ENCODE measurements around the gene TRPV2. TPM values are rescaled to one million over a fixed set of nuclear protein-coding genes. Genes with fewer than 3 reads are reported as not detected.

Gene TRPV2
- total and polyA plus RNA-seq, 9 of the 15 experiments (the other 6 are each of a cell fraction or from before 2014, with no cell fraction given) = 10.0 to 97.5 (median 30.3) TPM

- ATAC-seq = no peak
- intact Hi-C loops (cut with micrococcal nuclease) = no loop called here
- H3K27ac ChIP-seq (ENCODE audit: extremely low read depth, low read depth, low read length) = no peak overlapping the region
- H3K79me2 ChIP-seq (ENCODE audit: control insufficient read depth, insufficient read depth, low read length) = peaks cover 38% of the 10 kb centered on the region
- POLR2A ChIA-PET = interaction anchor here (0.7 to 1.0 kb wide), 2 partner anchors 11 to 53 kb away, joined by 3 to 5 read pairs; no protein-coding TSS in a partner anchor
- no peak for DNase-seq (ENCODE audit: extremely low read depth in 1 of 4, low spot score in 3 of 4)
- H3K9me3 ChIP-seq (replicated peaks; ENCODE audit: control insufficient read depth, insufficient read depth, low read depth, low read length) = no peaks in the 10 kb centered on the region
- H4K20me1 ChIP-seq (replicated peaks; ENCODE audit: control insufficient read depth, insufficient read depth, low read length) = peaks cover 18% of the 10 kb centered on the region
- H3K36me3 ChIP-seq (ENCODE audit: control insufficient read depth, insufficient read depth, low read length) = peaks cover 35% of the 10 kb centered on the region
- no TSS peak for BruUV-seq (replicated peaks)
- 57% methylated on average over 1 of the region's 2 CpGs for WGBS (ENCODE audit: insufficient coverage, low coverage, missing lambda C conversion rate)
- in situ Hi-C loops (cut with MboI) = no loop called here
- no peak overlapping the region for H2AFZ ChIP-seq (ENCODE audit: low read depth, low read length)
- FAIRE-seq = no peak
- peak overlapping the region in 1 of 2 experiments; percentile 21; a peak in 1 of 4 replicates for H3K9ac ChIP-seq (ENCODE audit: insufficient read depth in 1 of 2, low read depth in 2 of 2, low read length in 2 of 2)
- H3K4me2 ChIP-seq (ENCODE audit: insufficient read depth, low read length) = no peak overlapping the region
- no peaks in the 10 kb centered on the region for H3K9me1 ChIP-seq (ENCODE audit: control insufficient read depth, insufficient read depth, low read length)
- no peak overlapping the region for H3K4me3 ChIP-seq
- H3K4me1 ChIP-seq (replicated peaks in 1 of 2; ENCODE audit: control insufficient read depth in 2 of 2, insufficient read depth in 2 of 2, low read length in 2 of 2) = peaks cover 18 to 20% of the 10 kb centered on the region in 2 experiments
- no peaks in the 10 kb centered on the region for H3K27me3 ChIP-seq (ENCODE audit: control insufficient read depth in 2 of 2, insufficient read depth in 2 of 2, low read length in 2 of 2)
- CTCF ChIA-PET (ENCODE audit: low intra/inter-chr PET ratio) = no interaction called here
- TF ChIP-seq, protein P1, sequence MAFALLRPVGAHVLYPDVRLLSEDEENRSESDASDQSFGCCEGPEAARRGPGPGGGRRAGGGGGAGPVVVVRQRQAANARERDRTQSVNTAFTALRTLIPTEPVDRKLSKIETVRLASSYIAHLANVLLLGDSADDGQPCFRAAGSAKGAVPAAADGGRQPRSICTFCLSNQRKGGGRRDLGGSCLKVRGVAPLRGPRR (CRISPR knock-in tag; IDR thresholded peaks at IDR 0.05) = no peak
- TF ChIP-seq SP2 (IDR thresholded peaks at IDR 0.05; ENCODE audit: extremely low read depth, low read depth, low read length, poor library complexity, severe bottlenecking) (no peak), ZKSCAN3 (CRISPR knock-in tag; IDR thresholded peaks at IDR 0.05) (no peak), C11orf30 (IDR thresholded peaks at IDR 0.05; ENCODE audit: low read depth) (no peak), RBM17 (IDR thresholded peaks at IDR 0.05; ENCODE audit: borderline replicate concordance, low read depth, low read length) (no peak), SMARCA4 (IDR thresholded peaks at IDR 0.05) (no peak), ZNF316 (IDR thresholded peaks at IDR 0.05) (no peak), ZNF77 (CRISPR knock-in tag; IDR thresholded peaks at IDR 0.05) (no peak), ETV6 (IDR thresholded peaks at IDR 0.05; ENCODE audit: borderline replicate concordance in 1 of 2, low read depth in 2 of 2, low read length in 1 of 2) (no peak), ETV6 (CRISPR knock-in tag; IDR thresholded peaks at IDR 0.05; ENCODE audit: borderline replicate concordance) (no peak), COPS2 (conservative IDR thresholded peaks at IDR 0.05) (no peak), SRSF9 (IDR thresholded peaks at IDR 0.05; ENCODE audit: borderline replicate concordance, low read depth, low read length) (no peak)
- TF ChIP-seq, protein P2, sequence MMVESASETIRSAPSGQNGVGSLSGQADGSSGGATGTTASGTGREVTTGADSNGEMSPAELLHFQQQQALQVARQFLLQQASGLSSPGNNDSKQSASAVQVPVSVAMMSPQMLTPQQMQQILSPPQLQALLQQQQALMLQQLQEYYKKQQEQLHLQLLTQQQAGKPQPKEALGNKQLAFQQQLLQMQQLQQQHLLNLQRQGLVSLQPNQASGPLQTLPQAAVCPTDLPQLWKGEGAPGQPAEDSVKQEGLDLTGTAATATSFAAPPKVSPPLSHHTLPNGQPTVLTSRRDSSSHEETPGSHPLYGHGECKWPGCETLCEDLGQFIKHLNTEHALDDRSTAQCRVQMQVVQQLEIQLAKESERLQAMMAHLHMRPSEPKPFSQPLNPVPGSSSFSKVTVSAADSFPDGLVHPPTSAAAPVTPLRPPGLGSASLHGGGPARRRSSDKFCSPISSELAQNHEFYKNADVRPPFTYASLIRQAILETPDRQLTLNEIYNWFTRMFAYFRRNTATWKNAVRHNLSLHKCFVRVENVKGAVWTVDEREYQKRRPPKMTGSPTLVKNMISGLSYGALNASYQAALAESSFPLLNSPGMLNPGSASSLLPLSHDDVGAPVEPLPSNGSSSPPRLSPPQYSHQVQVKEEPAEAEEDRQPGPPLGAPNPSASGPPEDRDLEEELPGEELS (CRISPR knock-in tag; IDR thresholded peaks at IDR 0.05; ENCODE audit: borderline replicate concordance) = no peak
- TF ChIP-seq, protein P3, sequence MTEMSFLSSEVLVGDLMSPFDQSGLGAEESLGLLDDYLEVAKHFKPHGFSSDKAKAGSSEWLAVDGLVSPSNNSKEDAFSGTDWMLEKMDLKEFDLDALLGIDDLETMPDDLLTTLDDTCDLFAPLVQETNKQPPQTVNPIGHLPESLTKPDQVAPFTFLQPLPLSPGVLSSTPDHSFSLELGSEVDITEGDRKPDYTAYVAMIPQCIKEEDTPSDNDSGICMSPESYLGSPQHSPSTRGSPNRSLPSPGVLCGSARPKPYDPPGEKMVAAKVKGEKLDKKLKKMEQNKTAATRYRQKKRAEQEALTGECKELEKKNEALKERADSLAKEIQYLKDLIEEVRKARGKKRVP (CRISPR knock-in tag; IDR thresholded peaks at IDR 0.05) = no peak
- TF ChIP-seq, protein P4, sequence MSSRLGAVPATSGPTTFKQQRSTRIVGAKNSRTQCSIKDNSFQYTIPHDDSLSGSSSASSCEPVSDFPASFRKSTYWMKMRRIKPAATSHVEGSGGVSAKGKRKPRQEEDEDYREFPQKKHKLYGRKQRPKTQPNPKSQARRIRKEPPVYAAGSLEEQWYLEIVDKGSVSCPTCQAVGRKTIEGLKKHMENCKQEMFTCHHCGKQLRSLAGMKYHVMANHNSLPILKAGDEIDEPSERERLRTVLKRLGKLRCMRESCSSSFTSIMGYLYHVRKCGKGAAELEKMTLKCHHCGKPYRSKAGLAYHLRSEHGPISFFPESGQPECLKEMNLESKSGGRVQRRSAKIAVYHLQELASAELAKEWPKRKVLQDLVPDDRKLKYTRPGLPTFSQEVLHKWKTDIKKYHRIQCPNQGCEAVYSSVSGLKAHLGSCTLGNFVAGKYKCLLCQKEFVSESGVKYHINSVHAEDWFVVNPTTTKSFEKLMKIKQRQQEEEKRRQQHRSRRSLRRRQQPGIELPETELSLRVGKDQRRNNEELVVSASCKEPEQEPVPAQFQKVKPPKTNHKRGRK (tag; IDR thresholded peaks at IDR 0.05) = no peak
- TF ChIP-seq, protein P5, sequence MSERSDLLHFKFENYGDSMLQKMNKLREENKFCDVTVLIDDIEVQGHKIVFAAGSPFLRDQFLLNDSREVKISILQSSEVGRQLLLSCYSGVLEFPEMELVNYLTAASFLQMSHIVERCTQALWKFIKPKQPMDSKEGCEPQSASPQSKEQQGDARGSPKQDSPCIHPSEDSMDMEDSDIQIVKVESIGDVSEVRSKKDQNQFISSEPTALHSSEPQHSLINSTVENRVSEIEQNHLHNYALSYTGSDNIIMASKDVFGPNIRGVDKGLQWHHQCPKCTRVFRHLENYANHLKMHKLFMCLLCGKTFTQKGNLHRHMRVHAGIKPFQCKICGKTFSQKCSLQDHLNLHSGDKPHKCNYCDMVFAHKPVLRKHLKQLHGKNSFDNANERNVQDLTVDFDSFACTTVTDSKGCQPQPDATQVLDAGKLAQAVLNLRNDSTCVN (CRISPR knock-in tag; IDR thresholded peaks at IDR 0.05) = no peak
These were observed 21.7 kb downstream of the TRPV2 start for GRCh38 chr17:16437083-16437482.
